Measurements from ENCODE around the gene CD28.

DNA sequence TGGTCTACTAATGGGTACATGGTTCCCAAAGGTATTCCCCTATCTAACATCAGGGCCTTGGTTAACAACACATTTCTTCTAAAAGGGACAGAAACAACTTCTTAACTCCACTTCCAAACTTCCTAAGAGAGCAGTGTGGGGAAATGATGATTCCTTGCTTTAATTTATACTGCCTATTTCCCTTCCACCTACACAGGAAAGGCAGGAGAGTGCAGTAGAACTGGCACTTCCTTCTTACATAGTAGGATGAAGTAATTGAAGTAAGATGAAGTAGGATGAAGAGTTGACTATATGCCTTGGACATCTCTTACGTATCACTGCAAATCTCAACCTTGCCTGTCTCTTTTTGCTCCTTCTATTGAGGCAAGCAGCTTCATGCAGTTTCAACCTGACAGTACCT lies 54.7 kb downstream of the CD28 start:
- TF ChIP-seq, protein P1, sequence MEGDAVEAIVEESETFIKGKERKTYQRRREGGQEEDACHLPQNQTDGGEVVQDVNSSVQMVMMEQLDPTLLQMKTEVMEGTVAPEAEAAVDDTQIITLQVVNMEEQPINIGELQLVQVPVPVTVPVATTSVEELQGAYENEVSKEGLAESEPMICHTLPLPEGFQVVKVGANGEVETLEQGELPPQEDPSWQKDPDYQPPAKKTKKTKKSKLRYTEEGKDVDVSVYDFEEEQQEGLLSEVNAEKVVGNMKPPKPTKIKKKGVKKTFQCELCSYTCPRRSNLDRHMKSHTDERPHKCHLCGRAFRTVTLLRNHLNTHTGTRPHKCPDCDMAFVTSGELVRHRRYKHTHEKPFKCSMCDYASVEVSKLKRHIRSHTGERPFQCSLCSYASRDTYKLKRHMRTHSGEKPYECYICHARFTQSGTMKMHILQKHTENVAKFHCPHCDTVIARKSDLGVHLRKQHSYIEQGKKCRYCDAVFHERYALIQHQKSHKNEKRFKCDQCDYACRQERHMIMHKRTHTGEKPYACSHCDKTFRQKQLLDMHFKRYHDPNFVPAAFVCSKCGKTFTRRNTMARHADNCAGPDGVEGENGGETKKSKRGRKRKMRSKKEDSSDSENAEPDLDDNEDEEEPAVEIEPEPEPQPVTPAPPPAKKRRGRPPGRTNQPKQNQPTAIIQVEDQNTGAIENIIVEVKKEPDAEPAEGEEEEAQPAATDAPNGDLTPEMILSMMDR (IDR thresholded peaks at IDR 0.05; ENCODE audit: insufficient read depth, low read length): no peak
- TF ChIP-seq POLR2AphosphoS5 (IDR thresholded peaks at IDR 0.05; ENCODE audit: low read depth) (no peak), GABPA (IDR thresholded peaks at IDR 0.05; ENCODE audit: low read depth) (no peak), REST (IDR thresholded peaks at IDR 0.05; ENCODE audit: insufficient replicate concordance, low read depth) (no peak)
